Measurements from ENCODE around the gene HRK. TPM values are rescaled to one million over a fixed set of nuclear protein-coding genes. Genes with fewer than 3 reads are reported as not detected.

The HRK gene
- total RNA-seq, 120 experiments from 2014 or later: 1.7 to 19.5 (median 8.0) TPM

Other genes starting within 250 kb of the HRK start
- gene SPRING1, start 143.4 kb downstream of the HRK start, total RNA-seq: 10 to 100 TPM; 30.7 to 74.8 (median 44.1) TPM
- 10 to 100 TPM; 30.4 to 86.7 (median 60.1) TPM for gene RNFT2, start 143.1 kb downstream of the HRK start, total RNA-seq
- 10 to 100 TPM in 80 of 120 experiments, 1 to 10 TPM in 40; 6.8 to 18.0 (median 11.1) TPM for gene FBXW8, start 29.5 kb upstream of the HRK start, total RNA-seq
- gene TESC, start 218.0 kb upstream of the HRK start, total RNA-seq: 10 to 100 TPM; 12.2 to 65.0 (median 37.1) TPM